GM18502 (cell line): ENCODE measurements around the gene ENHO.
"Not testable (repeated sequence)": the region's sequence is repeated elsewhere in the genome, so short reads cannot be mapped to it uniquely, and the experiment has no call there.

ENCODE experiments used
- ATAC-seq: cut with Tn5 transposase; IDR thresholded peaks from one replicate; pipeline ENCODE4 v1.9.1; 2021; ENCODE audit warnings: mild to moderate bottlenecking; ENCODE audit not compliant: unreplicated experiment, poor library complexity

Gene ENHO

DNA sequence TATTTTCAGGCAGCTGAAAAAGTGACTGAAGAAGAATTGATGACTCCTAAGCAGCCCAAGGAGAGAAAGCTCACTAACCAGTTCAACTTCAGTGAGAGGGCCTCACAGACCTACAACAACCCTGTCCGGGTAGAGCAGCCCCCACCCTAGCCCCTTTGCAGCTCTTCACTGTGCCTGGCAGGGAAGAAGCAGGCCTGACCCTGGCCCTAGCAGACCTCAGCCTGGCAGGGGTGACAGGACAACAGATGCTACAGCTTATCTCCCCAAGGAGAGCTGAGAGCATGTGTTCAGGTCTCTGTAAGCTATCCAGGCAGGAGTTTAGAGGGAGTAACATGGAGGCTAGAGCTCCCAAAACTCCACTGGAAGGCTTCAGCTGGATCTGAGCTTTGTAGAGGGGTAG, 32.4 kb downstream of the ENHO start:
- no peak for ATAC-seq

DNA sequence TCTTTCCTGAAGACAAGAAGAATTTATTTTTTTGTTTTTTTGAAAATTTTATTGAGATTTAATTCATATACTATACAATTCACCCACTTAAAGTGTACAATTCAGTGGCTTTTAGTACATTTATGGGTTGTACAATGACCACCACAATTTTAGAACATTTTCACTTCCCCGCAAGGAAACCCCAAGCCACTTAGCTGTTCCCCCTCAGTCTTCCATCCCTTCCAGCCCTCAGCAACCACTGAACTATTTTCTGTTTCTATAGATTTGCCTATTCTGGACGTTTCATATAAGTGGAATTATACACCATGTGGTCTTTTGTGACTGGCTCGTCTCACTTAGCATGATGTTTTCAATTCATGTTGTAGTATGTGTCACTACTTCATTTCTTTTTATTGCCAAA, 36.2 kb downstream of the ENHO start:
- no peak for ATAC-seq

DNA sequence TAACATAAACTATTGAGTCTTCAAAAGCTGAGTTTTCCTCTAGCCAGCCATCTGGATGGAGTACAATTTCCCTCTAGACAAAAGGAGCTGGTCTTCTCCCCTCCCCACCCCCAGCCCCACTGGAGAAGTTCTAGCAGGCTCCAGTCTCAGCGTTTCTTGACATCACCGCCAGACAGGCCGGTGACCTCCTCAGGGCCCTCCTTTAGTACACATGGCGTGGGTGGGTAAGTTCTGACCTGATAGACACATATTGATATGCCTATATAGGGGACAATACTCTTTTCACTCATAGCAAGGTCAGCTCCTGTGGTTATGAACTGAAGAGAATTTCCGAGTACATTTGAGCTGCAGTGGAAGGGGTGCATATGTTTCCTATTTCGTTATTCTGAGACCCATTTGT, 37.0 kb downstream of the ENHO start:
- no peak for ATAC-seq

DNA sequence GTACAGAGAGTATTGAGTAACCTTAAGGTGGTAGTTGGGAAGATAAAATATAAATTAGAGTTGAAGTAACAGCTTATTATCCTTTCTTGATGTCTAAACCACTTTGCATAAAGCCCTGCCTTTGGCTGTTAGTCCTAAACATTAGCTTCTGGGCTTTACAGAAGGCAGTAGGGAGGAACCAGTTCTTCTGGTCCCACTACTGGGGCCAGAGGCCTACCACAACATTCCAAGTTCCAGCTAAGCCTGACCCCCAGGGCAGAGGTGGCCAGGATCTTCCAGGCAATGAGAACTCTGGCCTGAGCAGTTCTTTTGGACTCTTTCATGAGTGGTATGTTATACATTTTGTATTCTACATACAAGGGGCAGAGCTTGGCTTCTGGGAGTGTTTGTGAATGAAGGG, 38.1 kb downstream of the ENHO start:
- no peak for ATAC-seq

DNA sequence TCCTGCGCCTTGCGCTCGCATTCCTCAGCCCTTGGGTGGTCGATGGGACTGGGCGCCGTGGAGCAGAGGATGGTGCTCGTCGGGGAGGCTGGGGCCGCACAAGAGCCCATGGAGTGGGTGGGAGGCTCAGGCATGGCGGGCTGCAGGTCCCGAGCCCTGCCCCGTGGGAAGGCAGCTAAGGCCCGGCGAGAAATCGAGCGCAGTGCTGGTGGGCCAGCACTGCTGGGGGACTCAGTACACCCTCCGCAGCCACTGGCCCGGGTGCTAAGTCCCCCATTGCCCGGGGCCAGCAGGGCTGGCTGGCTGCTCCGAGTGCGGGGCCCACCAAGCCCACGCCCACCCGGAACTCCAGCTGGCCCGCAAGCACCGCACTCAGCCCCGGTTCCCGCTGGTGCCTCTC, 40.0 kb downstream of the ENHO start:
- not testable (repeated sequence) for ATAC-seq

DNA sequence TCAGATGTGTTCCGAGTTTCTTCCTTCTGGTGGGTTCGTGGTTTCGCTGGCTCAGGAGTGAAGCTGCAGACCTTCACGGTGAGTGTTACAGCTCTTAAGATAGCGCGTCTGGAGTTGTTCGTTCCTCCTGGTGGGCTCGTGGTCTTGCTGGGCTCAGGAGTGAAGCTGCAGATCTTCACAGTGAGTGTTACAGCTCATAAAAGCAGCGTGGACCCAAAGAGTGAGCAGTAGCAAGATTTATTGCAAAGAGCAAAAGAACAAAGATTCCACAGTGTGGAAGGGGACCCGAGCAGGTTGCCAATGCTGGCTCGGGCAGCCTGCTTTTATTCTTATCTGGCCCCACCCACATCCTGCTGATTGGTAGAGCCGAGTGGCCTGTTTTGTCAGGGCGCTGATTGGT, 41.2 kb downstream of the ENHO start:
- not testable (repeated sequence) for ATAC-seq

DNA sequence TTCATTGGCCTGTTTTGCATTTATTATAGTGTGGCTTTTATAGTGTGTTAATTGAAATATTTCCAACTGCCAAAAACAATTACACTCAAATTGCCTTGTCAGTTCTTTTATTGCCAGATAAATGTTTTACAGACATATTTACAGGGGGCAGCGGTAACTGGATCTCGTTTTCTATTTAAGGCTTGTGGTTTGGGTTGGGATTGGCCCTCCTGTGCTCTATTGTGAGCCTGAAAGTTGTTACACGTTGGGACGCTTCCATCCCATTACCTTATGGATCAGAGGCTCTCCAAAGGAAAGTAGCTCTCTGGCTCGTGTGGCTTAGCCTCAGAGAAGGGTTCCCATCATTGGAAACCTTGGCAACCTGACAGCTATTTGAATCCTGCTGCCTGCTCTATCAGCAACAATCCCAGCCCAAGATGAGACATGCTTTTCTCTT, 43.3 kb downstream of the ENHO start:
- ATAC-seq, result no peak

DNA sequence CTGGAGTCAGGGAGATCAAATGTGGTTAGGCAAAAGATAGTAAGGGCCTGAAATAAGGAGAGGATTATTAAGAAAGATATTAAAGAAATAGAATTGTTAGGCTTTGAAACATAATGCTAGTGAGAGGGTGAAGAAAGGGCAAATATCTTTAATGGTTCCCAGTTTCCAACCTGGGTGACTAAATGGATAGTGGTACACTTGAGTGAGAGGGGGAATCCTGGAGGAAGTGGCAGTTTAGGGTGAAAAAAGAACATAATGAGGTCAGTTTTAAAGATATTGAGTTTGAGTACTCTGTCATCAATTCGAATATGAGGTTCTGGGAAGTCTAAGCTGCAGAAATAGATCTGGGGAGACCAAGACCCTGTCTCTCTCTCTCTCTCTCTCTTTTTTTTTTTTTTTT, 45.2 kb downstream of the ENHO start:
- ATAC-seq, result no peak

DNA sequence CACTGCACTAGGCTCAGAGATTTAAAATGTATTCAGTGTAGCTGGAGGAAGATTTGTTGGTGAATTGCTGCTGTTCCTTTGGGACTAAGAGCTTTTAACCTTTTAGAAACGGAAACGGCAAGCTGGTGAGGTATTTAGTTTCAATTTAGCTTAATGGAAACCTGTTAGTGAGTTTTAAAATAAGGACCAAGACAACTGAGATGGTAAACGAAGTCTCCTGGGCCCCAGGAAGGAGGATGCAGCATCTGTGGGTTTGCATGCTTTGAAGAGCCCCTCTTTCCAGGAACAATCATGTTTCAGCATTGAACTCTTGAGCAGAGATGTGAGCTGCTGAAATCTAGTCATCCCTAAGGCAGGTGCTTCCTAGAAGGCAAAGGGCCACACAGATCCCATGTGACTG, 47.7 kb downstream of the ENHO start:
- no peak for ATAC-seq
